T-helper 2 cell treated with Interferon-gamma antibody and Interleukin-4, amounts not matched to agents 100 ng/mL and 5 ng/mL, for 36 hours (primary cell): ENCODE data around the gene SNAP29. TPM values are rescaled to one million over a fixed set of nuclear protein-coding genes. Genes with fewer than 3 reads are reported as not detected.
"Not testable (repeated sequence)": the region's sequence is repeated elsewhere in the genome, so short reads cannot be mapped to it uniquely, and the experiment has no call there.

Source experiments
- intact Hi-C: fragments of 100-400 bp; cut with micrococcal nuclease; formaldehyde crosslinking; loops from one replicate; pipeline ENCODE4 v1.15.1; 2023
- total RNA-seq: library from RNA; stranded (reverse); gene quantifications from 2 replicates; pipeline ENCODE4 v1.2.3, GENCODE V29; 2022

The SNAP29 gene
- 30.4 and 37.6 TPM in 2 replicates for total RNA-seq

- intact Hi-C loops = loop anchor here (1.0 to 2.0 kb wide), 5 partner anchors 58 to 742 kb away; partner anchors contain the start of genes CRKL, LZTR1, MED15 and RANBP1
Measured at GRCh38 chr22:20858615-20859416, at the start of gene SNAP29, which contains the start of gene PI4KA. SNAP29 (plus strand) TSS chr22:20859007; CDS start chr22:20859111, 104 bp downstream. PI4KA (minus strand) TSS chr22:20858811; CDS start chr22:20858725, 86 bp downstream.

- intact Hi-C loops = no loop called here
Measured at GRCh38 chr22:20809538-20810185, 49.1 kb upstream of the SNAP29 start.

GRCh38 chr22:20810645-20811044 is 48.2 kb upstream of the SNAP29 start:
- intact Hi-C loops = no loop called here

- intact Hi-C loops = no loop called here
Measured at GRCh38 chr22:20811171-20811570, 47.6 kb upstream of the SNAP29 start.

GRCh38 chr22:20811971-20812660 is 46.7 kb upstream of the SNAP29 start:
- intact Hi-C loops = no loop called here

GRCh38 chr22:20813056-20813455 is 45.8 kb upstream of the SNAP29 start:
- intact Hi-C loops = no loop called here

GRCh38 chr22:20814221-20814808 is 44.5 kb upstream of the SNAP29 start:
- intact Hi-C loops = no loop called here

- intact Hi-C loops = no loop called here
Measured at GRCh38 chr22:20815477-20816050, 43.2 kb upstream of the SNAP29 start.

- intact Hi-C loops = no loop called here
Measured at GRCh38 chr22:20816559-20816958, 42.2 kb upstream of the SNAP29 start.

GRCh38 chr22:20818471-20818870 is 40.3 kb upstream of the SNAP29 start:
- intact Hi-C loops = no loop called here

GRCh38 chr22:20819471-20819870 is 39.3 kb upstream of the SNAP29 start:
- intact Hi-C loops = no loop called here

GRCh38 chr22:20821717-20822239 is 37.0 kb upstream of the SNAP29 start:
- intact Hi-C loops = not testable (repeated sequence)

- intact Hi-C loops = no loop called here
Measured at GRCh38 chr22:20822240-20822639, 36.6 kb upstream of the SNAP29 start.

GRCh38 chr22:20823264-20823663 is 35.5 kb upstream of the SNAP29 start:
- intact Hi-C loops = no loop called here

GRCh38 chr22:20825216-20825615 is 33.6 kb upstream of the SNAP29 start:
- intact Hi-C loops = not testable (repeated sequence)

GRCh38 chr22:20825624-20826023 is 33.2 kb upstream of the SNAP29 start:
- intact Hi-C loops = no loop called here

- intact Hi-C loops = not testable (repeated sequence)
Measured at GRCh38 chr22:20826373-20827152, 32.2 kb upstream of the SNAP29 start.

GRCh38 chr22:20829491-20830134 is 29.2 kb upstream of the SNAP29 start:
- intact Hi-C loops = no loop called here

GRCh38 chr22:20833225-20833665 is 25.6 kb upstream of the SNAP29 start:
- intact Hi-C loops = no loop called here

- intact Hi-C loops = no loop called here
Measured at GRCh38 chr22:20834206-20834605, 24.6 kb upstream of the SNAP29 start.
